ENCODE data around the gene TMEM240.
"Not testable (repeated sequence)": the region's sequence is repeated elsewhere in the genome, so short reads cannot be mapped to it uniquely, and the experiment has no call there.

TMEM240 gene

DNA sequence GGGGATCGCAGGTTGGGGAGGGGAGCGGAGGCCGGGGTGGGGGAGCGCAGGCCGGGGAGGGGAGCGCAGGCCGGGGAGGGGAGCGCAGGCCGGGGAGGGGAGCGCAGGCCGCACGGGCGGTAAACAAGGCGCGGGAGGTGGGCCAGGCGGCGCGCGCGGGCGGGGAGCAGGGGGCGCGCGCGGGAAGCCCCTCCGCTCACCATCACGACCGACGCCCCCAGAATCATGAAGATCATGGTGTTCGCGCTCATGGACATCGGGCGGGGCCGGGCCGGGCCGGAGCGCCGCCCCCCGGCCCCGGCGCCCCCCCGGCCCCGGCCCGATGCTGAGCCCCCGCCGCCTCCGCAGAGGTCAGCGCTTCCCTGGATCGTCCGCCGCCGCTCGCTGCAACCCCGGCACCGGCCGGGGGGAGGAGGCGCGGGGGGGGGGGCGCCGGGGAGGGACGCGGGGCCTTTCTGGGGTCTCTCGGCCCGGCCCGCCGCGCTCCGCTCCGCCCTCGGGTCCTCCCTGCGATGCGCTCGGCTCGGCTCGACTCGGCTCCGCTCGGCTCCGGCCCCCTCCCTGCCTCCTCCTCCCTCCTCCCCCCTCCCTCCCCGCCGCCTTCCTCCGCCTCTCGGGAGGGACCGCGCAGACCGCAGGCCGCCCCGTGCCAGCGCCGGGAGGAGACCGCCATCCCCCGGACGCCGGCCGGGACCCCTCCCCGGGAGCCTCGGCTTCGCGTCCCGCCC is at the start of gene TMEM240:
TSS of gene TMEM240 (minus strand) at position 535 of the 728 bp plus-strand sequence. CDS start at position 257, 278 bp downstream.
- DNase-seq: peak; percentile 81

DNA sequence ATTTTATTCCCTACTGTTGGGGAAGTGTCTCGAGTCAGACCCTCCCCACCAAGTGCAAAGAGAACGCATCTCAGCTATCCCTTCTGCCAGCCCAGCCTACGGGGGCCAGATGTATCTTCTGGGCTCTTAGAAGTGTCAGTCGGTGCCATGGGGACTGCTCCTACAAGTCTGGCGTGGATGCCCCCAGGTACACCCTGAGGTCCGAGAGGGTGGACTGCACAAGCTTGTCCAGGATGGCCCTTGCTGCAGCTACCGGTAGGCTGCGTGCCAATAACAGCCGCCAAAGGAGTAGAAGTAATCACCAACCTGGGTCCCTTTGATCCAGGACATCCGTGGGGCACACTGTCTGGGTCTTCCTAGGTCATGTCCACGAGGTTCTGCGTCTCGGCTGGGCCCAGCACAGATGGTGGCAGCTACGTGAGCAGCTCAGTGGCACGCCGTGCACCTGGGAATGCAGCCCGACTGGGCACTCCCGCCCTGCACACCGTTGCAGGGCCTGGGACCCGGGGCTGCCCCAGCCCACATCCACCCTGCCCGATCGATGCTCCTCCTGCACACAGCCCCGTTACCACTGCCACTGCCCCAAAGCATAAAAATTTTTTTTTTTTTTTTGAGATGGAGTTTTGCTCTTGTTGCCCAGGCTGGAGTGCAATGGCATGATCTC is 43.1 kb upstream of the TMEM240 start:
- no peak for DNase-seq

DNA sequence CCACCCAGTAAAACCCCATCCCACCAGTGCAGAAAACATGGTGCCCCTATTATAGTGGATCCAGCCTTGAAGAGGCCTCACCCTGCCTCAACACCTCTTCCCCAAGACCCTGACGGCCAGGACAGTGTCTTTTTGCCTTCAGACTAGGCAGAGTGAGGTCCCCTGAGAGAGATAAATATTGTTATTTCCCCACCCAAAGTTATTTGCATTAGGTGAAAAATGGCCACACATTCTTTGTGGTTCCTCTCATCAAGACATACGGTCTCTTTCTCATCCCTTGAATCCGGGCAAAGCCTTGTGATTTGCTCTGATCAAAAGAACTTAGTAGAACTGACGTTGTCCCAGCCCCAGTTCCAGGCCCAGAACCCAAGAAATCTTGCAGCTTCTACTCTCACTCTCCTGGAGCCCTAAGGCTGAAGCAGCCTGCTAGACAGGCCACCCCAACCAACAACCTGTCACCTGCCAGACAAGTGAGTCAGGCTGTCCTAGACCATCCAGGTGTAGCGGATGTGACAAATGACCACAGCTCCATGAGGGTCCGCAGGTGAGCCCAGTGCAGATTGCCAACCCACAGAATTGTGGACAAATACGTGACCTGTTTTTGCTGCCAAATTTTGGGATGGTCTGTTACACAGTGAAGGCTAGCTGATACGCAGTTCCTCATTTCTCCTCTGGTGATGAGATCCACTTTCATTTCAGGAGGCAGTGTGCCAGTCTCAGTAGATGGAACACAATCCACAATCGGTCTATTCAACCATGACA is 42.3 kb upstream of the TMEM240 start:
- no peak for DNase-seq

DNA sequence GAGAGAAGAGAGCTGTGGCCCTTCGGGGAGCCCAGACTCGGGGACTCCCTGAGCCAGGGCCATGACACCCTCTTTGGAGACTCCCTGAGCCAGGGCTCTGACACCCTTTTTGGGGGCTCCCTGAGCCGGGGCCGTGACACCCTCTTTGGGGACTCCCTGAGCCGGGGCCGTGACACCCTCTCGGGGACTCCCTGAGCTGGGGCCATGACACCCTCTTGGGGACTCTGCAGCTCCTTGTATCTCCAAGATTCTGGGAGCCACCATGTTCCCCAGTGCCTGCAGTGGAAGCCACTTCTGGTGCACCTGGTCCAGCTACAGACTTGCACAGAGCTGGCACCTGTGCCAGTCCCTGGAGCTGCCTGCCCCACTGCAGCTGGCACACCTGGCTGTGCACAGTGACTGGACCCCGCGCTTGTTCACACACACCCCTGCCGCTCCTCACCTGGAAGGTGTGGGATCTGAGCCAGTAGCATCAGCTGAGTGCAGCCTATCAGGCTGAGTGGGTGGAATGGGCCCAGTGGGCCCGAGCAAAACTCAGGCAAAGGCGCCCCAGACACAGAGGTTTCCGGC is 38.0 kb upstream of the TMEM240 start:
- DNase-seq: no peak

DNA sequence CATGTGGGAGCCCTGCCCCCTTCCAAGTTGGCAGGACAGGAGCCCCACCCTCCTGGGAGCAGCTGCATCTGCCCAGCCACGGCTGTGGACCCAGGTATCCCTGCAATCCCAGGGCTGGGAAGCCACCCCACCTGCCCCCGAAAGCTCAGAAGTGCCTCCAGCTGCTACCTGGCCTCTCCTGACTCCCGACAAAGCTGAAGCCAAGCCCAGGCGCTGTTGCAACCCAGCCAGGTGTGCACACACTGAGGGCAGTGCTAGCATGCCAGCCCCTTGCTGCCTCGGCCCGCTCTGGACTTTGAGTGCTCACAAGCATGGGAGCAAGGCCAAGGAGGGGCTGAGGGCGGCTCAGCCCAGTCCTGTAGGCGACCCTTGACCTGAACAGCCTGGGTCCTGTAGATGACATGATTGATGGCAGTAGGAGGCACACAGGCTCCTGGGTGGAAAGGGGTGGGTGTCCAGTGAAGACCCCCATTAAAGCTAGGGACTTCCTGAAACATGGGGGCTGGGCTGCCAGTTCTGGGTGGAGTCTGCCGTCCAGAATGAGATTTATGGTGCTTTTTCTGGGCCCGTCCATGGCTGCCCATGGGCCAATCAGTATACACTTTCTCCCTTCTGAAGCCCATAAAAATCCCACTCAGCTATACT is 37.1 kb upstream of the TMEM240 start:
- DNase-seq: no peak

DNA sequence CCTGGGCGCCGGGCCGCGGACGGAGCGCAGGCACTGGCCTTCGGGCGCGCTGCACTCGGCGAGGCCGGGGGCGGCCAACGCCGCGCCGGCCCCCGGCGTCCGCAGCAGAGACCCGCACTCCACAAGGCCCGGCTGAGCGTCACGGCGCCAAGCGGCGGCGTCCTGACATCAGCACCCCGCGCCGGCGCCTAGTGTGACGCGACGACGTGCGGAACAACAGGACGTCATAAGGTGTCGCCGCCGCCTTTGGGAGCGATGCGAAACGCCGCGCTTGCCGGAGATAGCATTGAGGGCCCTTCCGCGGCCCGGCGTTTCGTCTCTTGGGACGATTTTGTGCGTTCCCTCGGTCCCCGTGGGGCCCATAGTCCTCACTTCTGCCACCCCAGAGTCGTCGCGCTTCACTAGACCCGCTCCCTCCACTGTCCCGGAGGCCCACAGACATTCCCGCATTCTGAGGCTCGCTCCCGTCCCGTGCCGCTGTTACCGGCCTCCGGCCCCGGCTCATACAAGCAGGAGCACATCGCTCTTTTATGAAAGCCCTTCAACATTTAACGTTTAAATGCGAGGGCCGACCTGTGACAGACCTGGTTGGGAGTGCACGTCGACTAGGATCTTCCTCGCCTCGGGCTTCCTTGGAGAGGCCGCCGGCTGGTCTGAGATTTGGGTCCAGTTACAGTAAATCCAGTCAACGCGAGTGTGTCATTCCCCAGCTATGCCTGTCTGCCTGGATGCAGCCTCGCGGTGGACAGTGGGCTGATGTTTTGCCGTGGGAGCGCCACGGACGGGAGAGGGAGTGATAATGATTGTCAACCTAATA is 34.5 kb upstream of the TMEM240 start, which contains the start of gene SSU72:
TSS of gene SSU72 (minus strand) at position 143 of the 817 bp plus-strand sequence. CDS start 306 bp downstream, outside the sequence.
- peak; percentile 96 for DNase-seq

DNA sequence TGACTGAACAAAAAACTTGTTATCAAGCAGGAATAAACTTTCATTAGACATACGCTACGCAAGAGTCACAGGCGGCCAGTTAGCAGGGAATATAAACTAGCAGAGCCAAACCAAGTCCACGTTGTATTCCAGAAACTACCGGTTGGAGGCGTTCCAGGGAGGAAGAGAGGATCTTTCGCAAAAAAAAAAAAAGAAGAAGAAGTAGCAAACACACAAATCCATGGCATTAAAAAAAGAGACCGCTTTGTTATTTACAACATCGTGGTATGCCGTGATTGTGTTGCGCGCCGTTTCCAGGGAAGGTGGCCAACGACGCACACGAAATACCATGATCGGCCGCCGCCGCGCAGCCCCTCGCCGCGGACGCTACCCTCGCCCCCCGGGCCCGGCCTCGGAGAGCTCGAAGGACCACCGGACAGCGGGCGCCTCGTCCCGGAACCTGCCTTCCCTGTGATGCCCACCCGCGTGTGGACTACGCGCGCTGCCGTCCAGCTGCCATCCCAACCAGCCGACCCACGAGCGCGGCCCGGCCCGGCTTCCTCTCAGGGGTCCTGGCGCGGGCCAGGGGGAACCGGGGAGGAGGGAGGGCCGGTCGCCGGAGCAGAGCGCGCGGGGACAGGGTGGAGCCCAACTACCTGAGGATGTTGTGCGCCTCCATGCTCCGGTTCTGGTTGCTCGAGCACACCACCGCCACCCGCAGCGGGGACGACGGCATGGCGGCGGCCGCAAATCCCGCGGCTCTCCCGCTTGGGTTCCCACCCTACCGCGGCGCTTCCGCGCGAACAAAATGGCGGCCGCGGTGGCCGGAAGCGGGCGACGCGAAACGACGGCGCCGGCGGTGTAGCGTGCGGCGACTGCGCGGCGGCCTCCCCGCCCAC is 33.7 kb upstream of the TMEM240 start:
- DNase-seq: peak; percentile 87

DNA sequence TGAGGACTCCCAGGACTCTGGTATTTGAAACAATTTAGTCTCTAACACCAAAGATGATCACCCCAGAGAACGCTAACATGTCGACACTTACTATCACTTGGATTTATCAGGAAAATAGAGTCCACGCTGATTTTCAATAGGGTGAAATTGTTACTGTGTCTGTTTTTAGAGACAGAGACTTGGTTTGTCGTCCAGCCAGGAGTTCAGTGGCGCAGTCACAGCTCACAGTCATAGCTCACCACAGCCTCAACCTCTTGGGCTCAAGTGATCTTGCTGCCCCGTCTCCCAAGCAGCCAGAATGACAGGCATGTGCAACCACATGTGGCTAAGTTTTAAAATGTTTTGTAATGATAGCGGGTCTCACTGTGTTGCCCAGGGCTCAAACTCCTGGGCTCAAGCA is 28.9 kb upstream of the TMEM240 start:
- DNase-seq: no peak

DNA sequence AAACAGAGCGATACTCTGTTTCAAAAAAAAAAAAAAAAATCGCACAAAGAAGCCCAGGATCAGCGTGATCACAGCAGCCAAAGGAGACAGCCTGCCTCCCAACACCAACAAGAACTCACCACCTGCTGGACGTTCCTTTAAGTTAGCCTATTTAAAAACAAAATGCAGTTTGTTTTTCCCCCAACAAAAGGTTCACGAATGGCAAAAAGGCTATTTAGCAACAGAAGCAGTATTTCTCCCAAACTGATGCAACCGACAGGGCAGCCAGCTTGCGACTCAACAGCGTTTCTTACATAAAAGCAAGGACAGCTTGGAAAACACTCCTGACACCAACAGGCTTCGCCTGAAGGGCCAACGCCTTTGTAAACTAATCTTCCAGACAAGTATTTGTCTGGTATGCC is 27.5 kb upstream of the TMEM240 start:
- DNase-seq: no peak

DNA sequence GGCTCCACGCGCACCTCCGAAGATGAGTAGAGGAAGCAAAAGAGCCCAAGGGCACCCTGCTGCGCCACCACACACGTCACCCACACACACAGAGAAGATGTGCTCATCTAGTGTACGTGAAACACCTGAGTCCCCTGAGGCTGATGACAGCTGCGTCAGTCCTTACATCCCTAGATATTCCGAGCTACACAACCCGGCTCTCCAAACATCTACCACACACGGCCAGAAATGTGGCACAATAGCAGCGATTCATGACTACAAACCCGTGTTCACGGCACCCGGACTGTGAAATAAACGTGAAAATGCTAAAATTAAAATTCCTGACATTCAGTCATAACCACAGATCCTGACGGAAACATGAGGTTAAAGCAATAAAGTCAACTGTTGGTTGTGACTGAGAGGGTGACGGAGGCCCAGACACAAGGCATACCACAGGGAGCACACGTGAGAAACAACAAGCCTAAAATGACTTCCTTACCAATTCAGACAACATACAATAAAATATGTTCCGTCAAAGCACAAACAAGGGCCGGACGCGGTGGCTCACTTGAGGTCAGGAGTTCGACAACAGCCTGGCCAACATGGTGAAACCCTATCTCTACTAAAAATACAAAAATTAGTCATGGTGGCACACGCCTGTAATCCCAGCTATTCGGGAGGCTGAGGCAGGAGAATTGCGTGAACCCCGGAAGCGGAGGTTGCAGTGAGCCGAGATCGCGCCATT is 26.9 kb upstream of the TMEM240 start:
- DNase-seq: no peak

DNA sequence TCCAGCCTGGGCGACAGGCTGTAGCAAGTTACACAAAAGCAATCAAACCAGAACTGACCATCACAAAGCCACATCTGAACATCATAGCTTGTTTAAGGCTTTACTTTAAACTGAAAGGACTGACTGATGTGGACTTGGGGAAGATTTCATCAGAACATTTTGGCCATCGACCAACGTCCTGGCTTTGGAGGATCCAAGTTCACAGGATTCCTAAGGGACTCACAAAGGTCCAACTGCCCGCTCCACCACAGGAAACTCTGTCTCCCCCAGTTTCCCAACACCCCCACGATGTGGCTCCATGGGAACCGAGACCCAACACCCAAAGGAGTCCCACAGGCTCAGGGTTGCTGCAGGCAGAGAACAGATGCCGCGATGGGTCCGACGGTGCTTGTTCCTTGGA is 24.9 kb upstream of the TMEM240 start:
- DNase-seq: no peak

DNA sequence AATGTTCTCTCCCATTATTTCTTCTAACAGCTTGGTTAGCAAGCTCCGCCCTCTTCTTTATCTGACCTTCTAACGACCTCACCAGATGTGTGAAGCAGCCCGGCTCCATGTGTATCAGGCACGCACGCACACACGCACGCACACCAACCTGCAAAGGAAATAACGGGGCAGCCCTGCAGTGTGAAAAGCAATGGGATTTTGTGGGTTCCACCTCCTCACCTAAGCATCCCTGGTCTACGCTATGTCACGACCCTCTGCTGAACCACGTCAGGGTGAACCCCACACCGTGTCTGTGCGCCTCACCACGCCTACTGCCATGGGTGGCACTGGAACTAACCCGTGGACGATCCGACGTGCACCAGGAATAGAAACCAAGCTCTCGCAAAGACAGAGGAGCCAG is 23.8 kb upstream of the TMEM240 start:
- no peak for DNase-seq

DNA sequence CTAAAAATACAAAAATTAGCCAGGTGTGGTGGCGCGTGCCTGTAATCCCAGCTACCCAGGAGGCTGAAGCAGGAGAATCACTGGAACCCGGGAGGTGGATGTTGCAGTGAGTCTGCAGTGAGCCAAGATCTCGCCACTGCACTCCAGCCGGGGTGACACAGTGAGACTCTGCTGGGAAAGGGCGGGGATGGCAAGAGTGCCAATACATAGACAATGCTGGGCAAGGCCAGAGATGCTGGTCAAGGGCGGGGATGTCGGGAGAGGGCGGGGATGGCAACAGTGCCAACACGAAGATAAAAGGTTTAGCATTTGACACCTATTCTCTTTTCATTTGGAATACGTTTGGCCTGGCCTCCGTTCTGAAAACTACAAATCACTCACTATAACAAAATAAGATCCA is 23.3 kb upstream of the TMEM240 start:
- no peak for DNase-seq

DNA sequence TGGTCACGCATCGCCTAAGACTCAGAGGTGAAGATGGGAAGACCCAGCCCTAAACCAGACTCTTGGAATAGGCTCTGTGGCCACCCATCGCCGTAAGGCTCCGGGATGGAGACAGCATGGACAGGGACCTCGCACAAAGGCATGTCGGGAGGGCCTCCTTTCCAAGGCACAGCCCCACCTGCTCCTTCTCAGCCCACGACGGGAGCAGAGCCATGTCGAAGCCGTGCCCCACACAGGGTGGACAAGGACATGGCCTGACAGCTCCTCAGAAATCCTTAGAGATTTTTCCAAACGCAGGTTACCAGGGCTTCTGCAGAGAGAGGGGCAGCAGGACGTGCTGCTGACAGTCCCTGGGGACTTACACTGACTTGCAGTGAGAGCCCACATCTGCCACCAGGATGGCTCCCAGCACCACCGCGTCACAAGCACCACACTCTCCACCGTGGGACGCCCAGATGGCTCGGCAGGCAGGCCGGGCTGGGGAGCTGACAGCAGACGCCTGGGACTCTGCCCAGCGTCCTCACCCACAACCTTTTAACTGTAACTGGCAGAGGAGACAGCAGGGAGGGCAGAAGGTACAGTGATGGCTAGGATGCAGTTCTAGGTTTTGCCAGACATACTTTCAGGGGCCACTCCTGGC is 22.3 kb upstream of the TMEM240 start:
- no peak for DNase-seq

DNA sequence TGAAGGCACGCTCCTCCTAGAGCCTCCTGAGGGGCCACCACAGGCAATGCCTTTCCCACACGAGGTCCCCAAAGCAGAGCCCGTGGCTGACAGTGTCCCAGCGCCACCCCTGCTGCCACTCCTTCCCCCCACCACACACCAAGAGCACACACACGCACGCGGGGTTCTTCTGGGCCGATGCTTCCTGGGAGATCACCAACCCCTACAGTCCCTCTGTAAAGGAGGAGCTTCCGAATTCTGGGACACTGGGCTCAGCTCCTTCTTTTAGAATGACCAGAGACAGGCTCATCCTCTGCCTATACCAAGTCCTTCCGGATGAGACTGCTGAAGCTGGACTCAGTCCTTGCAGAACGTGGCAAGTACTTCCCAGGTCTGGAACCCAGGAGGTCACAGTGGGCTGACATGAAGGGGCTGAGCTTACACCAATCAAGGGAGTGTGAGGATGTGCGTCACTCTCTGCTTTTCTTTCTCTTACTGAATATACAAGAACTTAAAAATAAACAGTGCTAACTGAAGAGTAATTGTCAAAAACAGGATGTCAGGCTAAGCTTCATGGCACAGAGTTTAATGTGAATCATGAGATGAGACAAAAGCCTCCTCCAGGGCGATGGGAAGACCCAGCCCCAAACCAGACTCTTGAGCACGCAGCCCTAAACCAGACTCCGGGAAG is 21.5 kb upstream of the TMEM240 start:
- DNase-seq: no peak

DNA sequence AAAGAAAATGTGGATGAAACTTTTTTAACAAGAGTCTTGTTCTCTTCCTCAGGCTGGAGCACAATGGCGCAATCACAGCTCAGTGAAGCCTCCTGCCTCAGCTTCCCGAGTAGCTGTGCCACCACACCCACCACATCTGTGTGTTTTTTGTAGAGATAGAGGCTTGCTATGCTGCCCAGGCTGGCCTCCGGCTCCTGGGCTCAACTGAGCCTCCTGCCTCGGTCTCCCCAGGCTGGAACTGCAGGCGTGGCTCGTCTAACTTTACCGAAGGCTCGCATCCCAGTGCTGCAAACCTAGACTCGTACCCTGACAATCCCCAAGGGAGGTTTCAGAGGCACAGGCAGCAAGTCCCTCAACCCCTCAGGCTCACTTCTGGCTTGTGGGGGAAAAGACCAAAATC is 19.8 kb upstream of the TMEM240 start:
- DNase-seq: no peak

DNA sequence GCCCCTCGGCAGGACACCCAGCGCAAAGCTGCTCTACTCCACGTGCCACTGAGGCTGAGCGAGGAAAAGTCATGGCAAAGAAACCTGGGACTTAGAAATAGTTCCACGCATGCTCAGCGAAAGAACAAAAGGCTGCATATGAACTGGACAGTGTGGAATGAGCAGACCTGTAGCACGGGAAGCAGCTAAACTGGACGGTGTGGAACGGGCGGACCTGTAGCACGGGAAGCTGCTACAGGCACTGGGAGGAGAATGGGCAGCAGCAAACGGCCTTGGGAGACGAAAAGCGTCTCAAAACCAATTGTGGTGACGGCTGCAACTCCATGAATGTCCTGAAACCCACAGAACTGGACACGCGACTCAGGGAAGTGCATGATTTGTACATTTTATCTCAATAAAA is 18.6 kb upstream of the TMEM240 start:
- DNase-seq: no peak

DNA sequence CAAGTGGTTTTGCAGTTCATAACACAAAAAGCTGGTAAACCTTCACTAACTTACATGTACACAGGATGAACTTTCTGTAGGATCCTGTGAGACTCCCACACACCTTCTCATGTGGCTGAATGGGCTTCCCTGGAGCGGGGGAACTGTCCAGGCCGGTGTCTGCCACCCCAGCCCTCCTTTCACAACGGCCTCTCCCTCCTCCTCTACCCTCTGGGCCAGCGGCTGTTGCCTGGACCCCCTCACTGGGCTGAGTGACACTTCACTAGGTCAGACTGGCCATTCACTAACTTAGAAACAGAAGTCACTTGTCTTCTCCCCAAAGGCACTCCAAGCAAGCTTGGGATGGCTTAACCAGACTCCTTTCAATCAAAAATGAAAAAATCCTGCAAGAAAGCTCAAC is 18.2 kb upstream of the TMEM240 start:
- no peak for DNase-seq

DNA sequence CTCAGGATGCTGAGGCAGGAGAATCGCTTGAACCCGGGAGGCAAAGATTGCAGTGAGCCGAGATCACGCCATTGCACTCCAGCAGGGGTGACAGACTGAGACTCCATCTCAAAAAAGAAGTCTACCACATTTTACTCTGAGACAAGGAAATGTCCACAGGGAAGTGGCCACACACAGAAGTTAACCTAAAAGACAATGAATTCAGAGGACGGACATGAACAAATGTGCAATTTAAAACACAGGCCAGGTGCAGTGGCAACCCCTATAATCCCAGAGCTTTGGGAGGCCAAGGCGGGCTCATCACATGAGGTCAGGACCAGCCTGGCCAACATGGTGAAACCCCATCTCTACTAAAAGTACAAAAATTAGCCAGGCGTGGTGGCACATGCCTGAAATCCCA is 17.3 kb upstream of the TMEM240 start:
- DNase-seq: not testable (repeated sequence)
